NCI-H1105 treated with DMSO at 0.1 percent for 48 hours (cell line): ENCODE data around the gene PBX1.
A peak's percentile ranks its signal among the peaks of the same experiment; 100 is the strongest.
"Not testable (repeated sequence)": the region's sequence is repeated elsewhere in the genome, so short reads cannot be mapped to it uniquely, and the experiment has no call there.

Experiments
- DNase-seq: peaks from one replicate; lab custom pipeline; 2025; lab: John Stamatoyannopoulos, UW

The PBX1 gene

GRCh38 chr1:164590592-164590991 is 31.6 kb downstream of the PBX1 start:
- DNase-seq = no peak

- DNase-seq = no peak
These were observed 32.9 kb downstream of the PBX1 start for GRCh38 chr1:164591858-164592257.

GRCh38 chr1:164592634-164593033 is 33.6 kb downstream of the PBX1 start:
- no peak for DNase-seq

- no peak for DNase-seq
These were observed 36.2 kb downstream of the PBX1 start for GRCh38 chr1:164595212-164595611.

GRCh38 chr1:164596172-164596571 is 37.2 kb downstream of the PBX1 start:
- no peak for DNase-seq

GRCh38 chr1:164598719-164599118 is 39.7 kb downstream of the PBX1 start:
- DNase-seq = no peak

- no peak for DNase-seq
These were observed 40.3 kb downstream of the PBX1 start for GRCh38 chr1:164599272-164599671.

- no peak for DNase-seq
These were observed 42.6 kb downstream of the PBX1 start for GRCh38 chr1:164601399-164602100.

- DNase-seq = peak; percentile 76
These were observed 43.1 kb downstream of the PBX1 start for GRCh38 chr1:164602101-164602422.

- DNase-seq = peak; percentile 77
These were observed 43.6 kb downstream of the PBX1 start for GRCh38 chr1:164602480-164603093.

GRCh38 chr1:164603805-164604204 is 44.8 kb downstream of the PBX1 start:
- DNase-seq = not testable (repeated sequence)

GRCh38 chr1:164604541-164604940 is 45.6 kb downstream of the PBX1 start:
- no peak for DNase-seq

- DNase-seq = no peak
These were observed 46.5 kb downstream of the PBX1 start for GRCh38 chr1:164605254-164606091.

GRCh38 chr1:164607351-164607750 is 48.4 kb downstream of the PBX1 start:
- DNase-seq = no peak

GRCh38 chr1:164608651-164609057 is 49.7 kb downstream of the PBX1 start:
- DNase-seq = no peak

- DNase-seq = no peak
These were observed 50.1 kb downstream of the PBX1 start for GRCh38 chr1:164609089-164609488.

GRCh38 chr1:164610538-164611222 is 51.7 kb downstream of the PBX1 start:
- DNase-seq = no peak

- peak; percentile 83 for DNase-seq
These were observed 53.0 kb downstream of the PBX1 start for GRCh38 chr1:164611754-164612642.

GRCh38 chr1:164613176-164613575 is 54.2 kb downstream of the PBX1 start:
- DNase-seq = no peak

GRCh38 chr1:164614316-164614715 is 55.3 kb downstream of the PBX1 start:
- DNase-seq = no peak
